IPS-18c (cell line): ENCODE results near the gene CWC27.

ENCODE experiments used
- H3K4me3 ChIP-seq: 2 replicates; pipeline ENCODE4 v1.7.0; 2013; ENCODE audit warnings: low read depth, mild to moderate bottlenecking, low read length, moderate library complexity; ENCODE audit not compliant: insufficient read depth
- H3K9me3 ChIP-seq: one replicate; pipeline ENCODE4 v1.6.1; 2013; ENCODE audit warnings: mild to moderate bottlenecking, low read length, moderate library complexity; ENCODE audit not compliant: control insufficient read depth, insufficient read depth

The CWC27 gene

GRCh38 chr5:65059681-65060598 is 291.2 kb downstream of the CWC27 start:
- H3K9me3 ChIP-seq = no peaks in the 10 kb centered on the region

DNA sequence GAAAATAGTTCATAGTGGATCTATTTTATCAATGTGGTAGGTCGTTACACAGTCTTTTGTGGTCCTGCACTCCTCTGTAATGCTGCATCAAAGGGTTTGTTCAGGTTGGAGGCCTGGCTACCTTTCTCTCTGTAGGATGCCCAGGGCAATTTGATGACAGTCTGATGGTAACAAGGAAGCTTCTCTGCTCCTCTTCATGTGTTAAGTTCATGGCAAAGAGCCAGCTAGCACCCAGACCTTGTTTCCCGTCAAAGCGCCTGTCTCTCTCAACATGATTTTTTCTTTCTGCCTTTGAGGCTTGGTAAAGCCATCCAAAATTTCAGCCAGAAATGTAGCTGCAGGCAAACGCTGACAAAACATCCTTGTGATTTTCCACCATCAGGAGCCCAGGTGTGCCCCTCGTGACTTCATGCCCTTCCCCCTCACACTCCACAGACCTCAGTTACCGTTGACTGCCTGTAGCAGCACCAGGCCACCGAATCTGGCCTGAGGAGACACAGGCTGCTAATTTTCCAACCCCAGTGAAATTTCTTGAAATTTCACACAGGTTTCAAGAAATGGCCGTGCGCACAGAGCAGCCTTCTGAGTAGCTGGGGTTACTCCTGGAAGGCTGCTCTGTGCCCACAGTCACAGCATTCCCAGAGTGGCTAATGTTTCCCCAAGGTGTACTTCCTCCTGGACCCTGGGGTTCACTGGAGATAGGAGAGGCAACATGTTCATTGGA is 292.7 kb downstream of the CWC27 start:
- no peaks in the 10 kb centered on the region for H3K9me3 ChIP-seq

More at GRCh38 chr5:65059681-65060598, 291.2 kb downstream of the CWC27 start:
- H3K4me3 ChIP-seq = no peak overlapping the region

GRCh38 chr5:65061974-65062353 is 293.2 kb downstream of the CWC27 start:
- H3K4me3 ChIP-seq = no peak overlapping the region
- H3K9me3 ChIP-seq = no peaks in the 10 kb centered on the region

More for the DNA sequence above, 292.7 kb downstream of the CWC27 start:
- H3K4me3 ChIP-seq = no peak overlapping the region

DNA sequence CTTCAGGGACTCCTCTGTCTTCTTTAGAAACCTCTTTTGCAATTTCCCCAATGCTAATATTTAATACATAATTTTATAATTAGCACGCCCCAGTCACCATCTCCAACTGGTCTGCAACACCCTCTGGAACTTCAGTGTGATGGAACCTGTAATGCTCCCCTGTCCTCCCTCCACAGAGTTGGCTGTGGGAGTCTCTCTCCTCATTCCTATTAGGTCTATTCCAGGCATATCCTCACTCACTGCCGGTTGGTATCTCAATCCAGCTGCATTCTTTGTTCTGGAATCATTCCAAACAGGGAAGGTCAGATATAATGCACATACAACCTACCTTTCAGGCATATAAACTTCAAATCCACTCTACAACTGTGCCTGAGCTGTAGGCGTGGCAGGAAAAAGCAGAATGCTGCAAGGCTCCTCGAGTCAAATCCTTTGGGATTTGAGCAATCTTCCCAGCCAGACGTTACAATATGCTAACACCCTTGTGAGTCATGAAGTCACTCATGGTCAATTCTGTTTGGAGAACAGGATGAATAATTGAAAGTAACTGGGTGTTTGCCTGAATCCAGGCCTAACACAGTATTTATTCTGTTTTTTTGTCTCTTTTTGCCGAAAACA is 293.8 kb downstream of the CWC27 start:
- H3K4me3 ChIP-seq = no peak overlapping the region

DNA sequence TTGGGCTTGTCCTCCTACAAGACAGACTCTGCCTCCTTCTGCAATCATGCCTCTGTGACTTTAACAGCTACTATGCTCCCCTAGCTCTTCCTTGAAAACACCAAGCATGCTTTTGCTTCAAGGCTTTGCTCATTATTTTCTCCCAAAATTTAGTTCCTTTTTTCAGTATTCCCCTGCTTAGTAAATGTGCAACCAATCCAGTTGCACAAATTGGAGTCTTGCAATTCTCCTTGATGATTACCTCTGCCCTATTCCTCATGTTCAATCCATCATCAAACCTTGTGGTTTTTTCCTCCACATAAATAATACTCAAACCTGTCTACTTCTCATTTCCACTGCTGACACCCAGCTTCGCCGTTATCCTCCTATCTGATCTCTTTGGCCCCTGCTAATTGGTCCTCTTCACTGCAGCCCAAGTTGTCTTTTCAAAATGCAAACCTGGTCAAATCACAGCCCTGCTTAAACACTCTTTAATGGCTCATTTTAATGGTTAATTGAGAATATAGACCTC is 296.3 kb downstream of the CWC27 start:
- Histone ChIP-seq H3K9me3 (no peaks in the 10 kb centered on the region), H3K4me3 (no peak overlapping the region)

More for the DNA sequence above, 293.8 kb downstream of the CWC27 start:
- H3K9me3 ChIP-seq = no peaks in the 10 kb centered on the region

- no peak overlapping the region for H3K4me3 ChIP-seq
- no peaks in the 10 kb centered on the region for H3K9me3 ChIP-seq
These were observed 297.8 kb downstream of the CWC27 start for GRCh38 chr5:65066387-65067146.

GRCh38 chr5:65067147-65067506 is 298.4 kb downstream of the CWC27 start:
- no peaks in the 10 kb centered on the region for H3K9me3 ChIP-seq

More at GRCh38 chr5:65067147-65067506, 298.4 kb downstream of the CWC27 start:
- no peak overlapping the region for H3K4me3 ChIP-seq
